Keratinocyte (primary cell): ENCODE measurements around the gene AGPAT2.
A peak's percentile ranks its signal among the peaks of the same experiment; 100 is the strongest.

Experiments
- CTCF ChIP-seq, 3 experiments: IDR thresholded peaks in 1 of 3; conservative IDR thresholded peaks in 1 of 3; optimal IDR thresholded peaks in 1 of 3; 2 replicates in 2 of 3; 3 replicates in 1 of 3; pipeline versions ENCODE3 to v1.5.1; 2011; ENCODE audit warnings: low read length in 3 of 3, mild to moderate bottlenecking in 3 of 3, moderate library complexity in 2 of 3, control low read depth in 1 of 3, inconsistent platforms in 1 of 3; ENCODE audit not compliant: insufficient read depth in 2 of 3; ENCODE audit errors: extremely low read depth in 1 of 3
- EZH2 ChIP-seq: IDR thresholded peaks from one replicate; pipeline ENCODE4 v1.6.1; 2012; ENCODE audit warnings: inconsistent platforms, mild to moderate bottlenecking, low read length, moderate library complexity

- TF ChIP-seq CTCF (optimal IDR thresholded peaks at IDR 0.05 in 1 of 3, IDR thresholded peaks at IDR 0.05 in 1 of 3, conservative IDR thresholded peaks at IDR 0.05 in 1 of 3; ENCODE audit: extremely low read depth in 1 of 3, insufficient read depth in 2 of 3, low read length in 3 of 3) (no peak), EZH2 (peak; percentile 33)
Measured at GRCh38 chr9:136700959-136701667, 13.9 kb upstream of the AGPAT2 start.
